ENCODE measurements around the gene DIAPH2.

DIAPH2 gene

GRCh38 chrX:97447306-97447705 lies 762.7 kb downstream of the DIAPH2 start:
- H3K4me3 Mint-ChIP-seq = no peak overlapping the region
- no peak for TF ChIP-seq CTCF (IDR thresholded peaks at IDR 0.05)

GRCh38 chrX:97452283-97452682 lies 767.6 kb downstream of the DIAPH2 start:
- H3K9me3 Mint-ChIP-seq = no peaks in the 10 kb centered on the region
- DNase-seq = no peak
- peaks cover 4% of the 10 kb centered on the region for H3K4me1 Mint-ChIP-seq
- H3K27ac Mint-ChIP-seq = no peak overlapping the region
- no peaks in the 10 kb centered on the region for H3K27me3 Mint-ChIP-seq (ENCODE audit: low read depth, poor library complexity)
- no peak for TF ChIP-seq CTCF (IDR thresholded peaks at IDR 0.05)
- no peaks in the 10 kb centered on the region for H3K36me3 Mint-ChIP-seq (ENCODE audit: low read depth)
- H3K4me3 Mint-ChIP-seq = no peak overlapping the region

More at GRCh38 chrX:97447306-97447705, 762.7 kb downstream of the DIAPH2 start:
- H3K36me3 Mint-ChIP-seq (ENCODE audit: low read depth) = no peaks in the 10 kb centered on the region
- no peak for DNase-seq
- H3K9me3 Mint-ChIP-seq = no peaks in the 10 kb centered on the region
- peaks cover 16% of the 10 kb centered on the region for H3K4me1 Mint-ChIP-seq
- H3K27ac Mint-ChIP-seq = no peak overlapping the region
- H3K27me3 Mint-ChIP-seq (ENCODE audit: low read depth, poor library complexity) = no peaks in the 10 kb centered on the region

- Mint-ChIP-seq H3K4me3 (no peak overlapping the region), H3K27me3 (ENCODE audit: low read depth, poor library complexity) (peaks cover 3% of the 10 kb centered on the region), H3K4me1 (no peaks in the 10 kb centered on the region), H3K27ac (no peak overlapping the region), H3K9me3 (no peaks in the 10 kb centered on the region), H3K36me3 (ENCODE audit: low read depth) (no peaks in the 10 kb centered on the region)
- DNase-seq = no peak
- no peak for TF ChIP-seq CTCF (IDR thresholded peaks at IDR 0.05)
Observed at GRCh38 chrX:97461763-97462162, 777.1 kb downstream of the DIAPH2 start.

- no peaks in the 10 kb centered on the region for H3K36me3 Mint-ChIP-seq (ENCODE audit: low read depth)
Observed at GRCh38 chrX:97471071-97471470, 786.4 kb downstream of the DIAPH2 start.

GRCh38 chrX:97474933-97475332 lies 790.3 kb downstream of the DIAPH2 start:
- H3K4me1 Mint-ChIP-seq = peaks cover 15% of the 10 kb centered on the region
- TF ChIP-seq CTCF (IDR thresholded peaks at IDR 0.05) = no peak
- no peak for DNase-seq
- H3K36me3 Mint-ChIP-seq (ENCODE audit: low read depth) = no peaks in the 10 kb centered on the region
- no peaks in the 10 kb centered on the region for H3K27me3 Mint-ChIP-seq (ENCODE audit: low read depth, poor library complexity)
- no peak overlapping the region for H3K4me3 Mint-ChIP-seq
- no peaks in the 10 kb centered on the region for H3K9me3 Mint-ChIP-seq
- no peak overlapping the region for H3K27ac Mint-ChIP-seq

More at GRCh38 chrX:97471071-97471470, 786.4 kb downstream of the DIAPH2 start:
- H3K27me3 Mint-ChIP-seq (ENCODE audit: low read depth, poor library complexity) = no peaks in the 10 kb centered on the region
- H3K4me1 Mint-ChIP-seq = no peaks in the 10 kb centered on the region
- no peak for DNase-seq
- no peaks in the 10 kb centered on the region for H3K9me3 Mint-ChIP-seq
- H3K27ac Mint-ChIP-seq = no peak overlapping the region
- no peak overlapping the region for H3K4me3 Mint-ChIP-seq
- TF ChIP-seq CTCF (IDR thresholded peaks at IDR 0.05) = no peak

GRCh38 chrX:97479106-97479890 lies 794.7 kb downstream of the DIAPH2 start:
- Mint-ChIP-seq H3K4me1 (peaks cover 23% of the 10 kb centered on the region), H3K9me3 (no peaks in the 10 kb centered on the region), H3K27me3 (ENCODE audit: low read depth, poor library complexity) (no peaks in the 10 kb centered on the region), H3K27ac (peak overlapping the region; percentile 64), H3K4me3 (no peak overlapping the region), H3K36me3 (ENCODE audit: low read depth) (no peaks in the 10 kb centered on the region)
- TF ChIP-seq CTCF (IDR thresholded peaks at IDR 0.05) = no peak
- no peak for DNase-seq

Data from nephron progenitor cell (in vitro differentiated cells).